Esophagus squamous epithelium (tissue), 4 donors: ENCODE results near the gene ITGA5.

Source experiments
- POLR2A ChIP-seq, 4 donors: fragments of 450-650 bp; IDR thresholded peaks; one replicate each; pipeline ENCODE4 v1.6.1; 2017; ENCODE audit warnings: antibody characterized with exemption in 4 of 4, mild to moderate bottlenecking in 4 of 4, moderate library complexity in 3 of 4
- TF ChIP-seq, protein P1 (sequence below), 6 experiments: fragments of 450-650 bp in 4 of 6; fragments of 200-600 bp in 2 of 6; sonication (generic) in 2 of 6; IDR thresholded peaks; one replicate each; pipeline ENCODE4 v1.5.1; 2016 to 2019; ENCODE audit warnings: antibody characterized with exemption in 6 of 6, mild to moderate bottlenecking in 4 of 6, moderate library complexity in 4 of 6

- TF ChIP-seq, protein P1, sequence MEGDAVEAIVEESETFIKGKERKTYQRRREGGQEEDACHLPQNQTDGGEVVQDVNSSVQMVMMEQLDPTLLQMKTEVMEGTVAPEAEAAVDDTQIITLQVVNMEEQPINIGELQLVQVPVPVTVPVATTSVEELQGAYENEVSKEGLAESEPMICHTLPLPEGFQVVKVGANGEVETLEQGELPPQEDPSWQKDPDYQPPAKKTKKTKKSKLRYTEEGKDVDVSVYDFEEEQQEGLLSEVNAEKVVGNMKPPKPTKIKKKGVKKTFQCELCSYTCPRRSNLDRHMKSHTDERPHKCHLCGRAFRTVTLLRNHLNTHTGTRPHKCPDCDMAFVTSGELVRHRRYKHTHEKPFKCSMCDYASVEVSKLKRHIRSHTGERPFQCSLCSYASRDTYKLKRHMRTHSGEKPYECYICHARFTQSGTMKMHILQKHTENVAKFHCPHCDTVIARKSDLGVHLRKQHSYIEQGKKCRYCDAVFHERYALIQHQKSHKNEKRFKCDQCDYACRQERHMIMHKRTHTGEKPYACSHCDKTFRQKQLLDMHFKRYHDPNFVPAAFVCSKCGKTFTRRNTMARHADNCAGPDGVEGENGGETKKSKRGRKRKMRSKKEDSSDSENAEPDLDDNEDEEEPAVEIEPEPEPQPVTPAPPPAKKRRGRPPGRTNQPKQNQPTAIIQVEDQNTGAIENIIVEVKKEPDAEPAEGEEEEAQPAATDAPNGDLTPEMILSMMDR (IDR thresholded peaks at IDR 0.05) = no peak
- no peak for TF ChIP-seq POLR2A (IDR thresholded peaks at IDR 0.05)
Measured at GRCh38 chr12:54442099-54442498, 23.0 kb upstream of the ITGA5 start.
